DMS53 (cell line): ENCODE results near the gene ZBTB38.
A peak's percentile ranks its signal among the peaks of the same experiment; 100 is the strongest.

Source experiments
- DNase-seq: peaks from one replicate; lab custom pipeline; 2025; lab: John Stamatoyannopoulos, UW

Gene ZBTB38

GRCh38 chr3:141368062-141368924 lies at the start of gene ZBTB38:
ZBTB38 (plus strand) TSS chr3:141368504; CDS start chr3:141442389, 73,885 bp downstream.
- peak; percentile 97 for DNase-seq

GRCh38 chr3:141320399-141321108 lies 47.8 kb upstream of the ZBTB38 start:
- no peak for DNase-seq

GRCh38 chr3:141321109-141321497 lies 47.2 kb upstream of the ZBTB38 start:
- DNase-seq: no peak

- no peak for DNase-seq
Observed at GRCh38 chr3:141323936-141324704, 44.2 kb upstream of the ZBTB38 start.

- DNase-seq: peak; percentile 10
Observed at GRCh38 chr3:141326123-141326522, 42.2 kb upstream of the ZBTB38 start.

GRCh38 chr3:141326626-141327025 lies 41.7 kb upstream of the ZBTB38 start:
- DNase-seq: peak; percentile 21

GRCh38 chr3:141328286-141329166 lies 39.8 kb upstream of the ZBTB38 start:
- no peak for DNase-seq

- DNase-seq: no peak
Observed at GRCh38 chr3:141330235-141330634, 38.1 kb upstream of the ZBTB38 start.

- DNase-seq: no peak
Observed at GRCh38 chr3:141330718-141331376, 37.5 kb upstream of the ZBTB38 start.

GRCh38 chr3:141331377-141332318 lies 36.7 kb upstream of the ZBTB38 start:
- peak; percentile 45 for DNase-seq

GRCh38 chr3:141332416-141332815 lies 35.9 kb upstream of the ZBTB38 start:
- DNase-seq: no peak

- no peak for DNase-seq
Observed at GRCh38 chr3:141333836-141334626, 34.3 kb upstream of the ZBTB38 start.

- no peak for DNase-seq
Observed at GRCh38 chr3:141334627-141335250, 33.6 kb upstream of the ZBTB38 start.

- DNase-seq: no peak
Observed at GRCh38 chr3:141335531-141336061, 32.7 kb upstream of the ZBTB38 start.

- no peak for DNase-seq
Observed at GRCh38 chr3:141336672-141337522, 31.4 kb upstream of the ZBTB38 start.

GRCh38 chr3:141337523-141337854 lies 30.8 kb upstream of the ZBTB38 start:
- peak; percentile 72 for DNase-seq

- DNase-seq: no peak
Observed at GRCh38 chr3:141337991-141338390, 30.3 kb upstream of the ZBTB38 start.
